Omental fat pad (tissue), 4 donors: ENCODE data around the gene BCCIP. TPM values are rescaled to one million over a fixed set of nuclear protein-coding genes. Genes with fewer than 3 reads are reported as not detected.

Experiments used
- ATAC-seq: fragments of 150-250 bp; one replicate; pipeline ENCODE4 v1.9.1; 2016; ENCODE audit warnings: mild to moderate bottlenecking, moderate library complexity; ENCODE audit not compliant: low FRiP score
- DNase-seq: peaks from one replicate; pipeline ENCODE4 v3.0.0-alpha.2; 2019; ENCODE audit warnings: low spot score
- CTCF ChIP-seq, 3 donors: fragments of 450-650 bp; IDR thresholded peaks; one replicate each; pipeline ENCODE4 v1.5.1; 2016 to 2017; ENCODE audit warnings: antibody characterized with exemption in 3 of 3, mild to moderate bottlenecking in 3 of 3, moderate library complexity in 2 of 3
- total RNA-seq, 4 donors: library from RNA; depleted of rRNA; stranded (reverse); fragments of >200 nt; gene quantifications; one replicate each; pipeline ENCODE4 v1.1.0, GENCODE V29; 2016

The BCCIP gene
- total RNA-seq, 4 donors from 2014 or later, result 39.6 to 93.8 (median 44.9) TPM

- no peak for DNase-seq
- ATAC-seq, result no peak
- TF ChIP-seq CTCF (IDR thresholded peaks at IDR 0.05), result no peak
These were observed 27.7 kb downstream of the BCCIP start for GRCh38 chr10:125850766-125851731.

GRCh38 chr10:125852487-125852886 is 29.1 kb downstream of the BCCIP start:
- no peak for TF ChIP-seq CTCF (IDR thresholded peaks at IDR 0.05)
- no peak for ATAC-seq
- no peak for DNase-seq

GRCh38 chr10:125857185-125857760 is 33.9 kb downstream of the BCCIP start:
- DNase-seq (no peak), ATAC-seq (no peak)
- TF ChIP-seq CTCF (IDR thresholded peaks at IDR 0.05), result no peak

GRCh38 chr10:125859128-125859817 is 35.9 kb downstream of the BCCIP start:
- no peak for TF ChIP-seq CTCF (IDR thresholded peaks at IDR 0.05)
- DNase-seq, result no peak
- no peak for ATAC-seq

GRCh38 chr10:125865120-125865519 is 41.8 kb downstream of the BCCIP start:
- DNase-seq, result no peak
- ATAC-seq, result no peak
- no peak for TF ChIP-seq CTCF (IDR thresholded peaks at IDR 0.05)

- DNase-seq (no peak), ATAC-seq (no peak)
- no peak for TF ChIP-seq CTCF (IDR thresholded peaks at IDR 0.05)
These were observed 43.2 kb downstream of the BCCIP start for GRCh38 chr10:125866421-125867029.
